Activated CD8-positive, alpha-beta memory T cell treated with anti-CD3 and anti-CD28 coated beads, Interleukin-2, amount 50 U/mL, for 24 hours (primary cell): ENCODE data around the gene HES1.
"Not testable (repeated sequence)": the region's sequence is repeated elsewhere in the genome, so short reads cannot be mapped to it uniquely, and the experiment has no call there.

Source experiments
- DNase-seq: peaks from one replicate; pipeline ENCODE4 v3.0.0-alpha.2; 2020; ENCODE audit errors: extremely low read depth

Gene HES1, protein sequence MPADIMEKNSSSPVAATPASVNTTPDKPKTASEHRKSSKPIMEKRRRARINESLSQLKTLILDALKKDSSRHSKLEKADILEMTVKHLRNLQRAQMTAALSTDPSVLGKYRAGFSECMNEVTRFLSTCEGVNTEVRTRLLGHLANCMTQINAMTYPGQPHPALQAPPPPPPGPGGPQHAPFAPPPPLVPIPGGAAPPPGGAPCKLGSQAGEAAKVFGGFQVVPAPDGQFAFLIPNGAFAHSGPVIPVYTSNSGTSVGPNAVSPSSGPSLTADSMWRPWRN

GRCh38 chr3:194135806-194136518 is at the start of gene HES1:
HES1 (plus strand) TSS chr3:194136148; CDS start chr3:194136381, 233 bp downstream.
- DNase-seq, result no peak

DNA sequence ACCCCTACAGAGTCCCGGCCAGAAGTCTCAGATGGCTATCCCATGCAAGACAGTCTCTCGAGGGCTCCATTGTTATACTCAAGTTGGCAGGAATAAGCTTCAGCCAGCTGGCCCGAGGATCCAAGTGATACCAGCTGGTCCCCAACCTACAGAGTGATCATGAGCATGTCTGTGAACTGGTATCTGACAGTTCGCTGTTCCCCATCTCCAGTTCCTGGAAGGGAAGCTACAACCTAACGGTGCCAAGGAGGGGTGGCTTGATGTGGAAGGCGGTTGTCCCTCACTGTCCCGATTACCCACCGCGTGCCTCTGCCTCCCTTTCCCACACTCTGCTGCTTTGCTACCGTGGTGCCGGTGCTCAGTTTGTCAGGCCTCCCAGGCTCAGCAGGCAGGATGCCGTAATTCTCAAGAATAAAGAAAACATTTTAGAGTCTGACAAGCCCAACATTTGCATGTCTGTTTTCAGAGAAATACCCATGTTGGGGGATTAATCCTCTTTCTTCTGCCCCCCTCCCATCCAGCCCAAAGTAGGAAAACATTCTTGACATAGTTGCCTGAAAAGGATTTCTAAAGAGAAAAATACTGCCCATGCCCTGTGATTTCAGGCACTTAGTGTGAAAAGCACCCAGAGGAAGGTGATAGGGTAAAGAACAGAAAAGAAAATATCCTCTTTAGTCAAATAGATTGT is 49.4 kb upstream of the HES1 start:
- no peak for DNase-seq

DNA sequence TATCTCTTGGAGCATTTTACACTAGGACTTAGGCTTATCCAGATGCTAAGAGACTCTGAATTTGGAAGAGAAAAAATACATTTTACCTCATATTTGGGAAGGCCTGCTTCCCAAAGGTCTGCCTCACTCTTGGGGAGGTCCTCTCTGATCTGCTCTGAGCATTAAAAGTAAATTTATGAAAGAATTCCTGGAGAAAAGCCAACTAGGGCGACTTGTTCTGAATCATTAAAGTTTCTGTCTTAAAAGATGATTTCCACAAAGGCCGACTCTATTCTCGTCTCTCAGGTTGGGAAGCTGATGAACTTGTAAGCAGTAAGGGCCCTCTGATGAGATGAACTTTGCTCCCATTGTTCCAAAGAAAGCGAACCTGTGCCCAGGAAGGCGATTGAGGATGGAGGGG is 48.7 kb upstream of the HES1 start:
- no peak for DNase-seq

DNA sequence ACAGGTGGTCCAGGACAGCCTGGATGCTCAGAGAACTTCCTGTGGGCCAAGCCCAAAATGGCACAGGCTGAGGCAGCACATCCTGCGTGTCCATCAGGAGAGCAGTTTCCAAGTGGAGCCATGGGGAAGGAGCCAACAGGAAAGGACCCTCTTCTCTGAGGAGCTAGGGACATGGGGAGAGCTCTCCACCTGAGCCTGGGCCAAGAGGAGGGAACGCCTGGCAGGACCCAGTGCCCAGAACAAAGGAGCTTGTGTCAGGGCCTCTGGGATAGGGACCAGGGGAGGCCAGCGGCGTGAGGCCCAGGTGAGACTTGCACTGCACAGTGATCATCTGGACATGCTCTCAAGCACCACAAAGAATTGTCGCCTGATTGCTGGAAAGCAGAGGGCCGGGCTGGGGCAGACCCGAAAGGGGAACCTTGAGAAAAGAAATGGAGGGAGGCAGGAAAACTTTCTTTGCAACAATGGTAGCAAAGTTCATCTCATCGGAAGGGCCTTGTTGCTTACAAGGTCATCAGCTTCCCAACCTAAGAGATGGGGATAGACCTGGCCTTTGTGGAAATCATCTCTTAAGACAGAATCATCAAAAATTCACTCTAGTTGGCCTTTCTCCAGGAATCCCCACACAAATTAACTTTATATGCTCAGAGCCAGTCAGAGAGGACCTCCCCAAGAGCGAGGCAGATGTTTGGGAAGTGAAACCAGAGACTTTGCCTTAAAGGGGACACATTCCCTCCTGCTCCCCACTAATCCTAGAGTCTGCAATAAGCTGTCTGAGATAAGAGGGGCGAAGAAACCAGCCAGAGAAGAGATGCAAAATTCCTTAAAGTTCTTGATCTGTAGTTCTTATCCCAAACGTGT is 47.7 kb upstream of the HES1 start:
- DNase-seq, result no peak

GRCh38 chr3:194089357-194090177 is 46.4 kb upstream of the HES1 start:
- no peak for DNase-seq

DNA sequence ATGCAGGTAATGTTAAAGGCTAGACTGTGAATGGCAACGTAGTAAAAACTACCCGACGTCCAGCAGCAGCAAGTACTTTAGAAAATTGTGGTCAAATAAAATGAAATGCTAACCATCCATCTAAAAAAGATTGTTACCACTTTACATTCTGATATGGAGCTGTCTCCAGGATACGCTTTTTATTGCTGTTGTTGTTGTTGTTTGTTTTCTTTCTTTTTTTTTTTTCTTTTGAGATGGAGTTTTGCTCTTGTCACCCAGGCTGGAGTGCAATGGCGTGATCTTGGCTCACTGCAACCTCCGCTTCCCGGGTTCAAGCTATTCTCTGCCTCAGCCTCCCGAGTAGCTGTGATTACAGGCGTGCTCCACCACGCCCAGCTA is 45.8 kb upstream of the HES1 start:
- not testable (repeated sequence) for DNase-seq

DNA sequence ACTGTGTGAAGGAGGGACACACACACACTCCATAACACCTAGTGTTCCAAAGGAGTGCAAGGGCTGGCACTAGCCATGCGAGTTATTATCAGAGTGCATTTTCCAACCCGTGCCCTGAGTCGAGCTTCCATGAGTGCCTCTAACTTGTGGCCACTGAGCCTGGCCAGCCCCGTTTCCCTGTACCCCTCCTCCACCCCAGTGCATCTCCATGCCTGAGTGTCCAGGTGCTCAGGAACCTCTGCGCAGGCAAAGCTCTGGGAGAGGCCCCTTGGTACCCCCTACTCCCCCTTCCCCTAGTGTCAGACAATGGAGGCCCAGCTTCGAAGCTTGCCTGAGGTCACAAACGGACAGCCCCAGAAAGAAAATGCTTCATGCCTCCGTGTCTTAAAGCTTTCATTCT is 45.2 kb upstream of the HES1 start:
- no peak for DNase-seq

GRCh38 chr3:194091141-194091540 is 44.8 kb upstream of the HES1 start:
- DNase-seq, result no peak

DNA sequence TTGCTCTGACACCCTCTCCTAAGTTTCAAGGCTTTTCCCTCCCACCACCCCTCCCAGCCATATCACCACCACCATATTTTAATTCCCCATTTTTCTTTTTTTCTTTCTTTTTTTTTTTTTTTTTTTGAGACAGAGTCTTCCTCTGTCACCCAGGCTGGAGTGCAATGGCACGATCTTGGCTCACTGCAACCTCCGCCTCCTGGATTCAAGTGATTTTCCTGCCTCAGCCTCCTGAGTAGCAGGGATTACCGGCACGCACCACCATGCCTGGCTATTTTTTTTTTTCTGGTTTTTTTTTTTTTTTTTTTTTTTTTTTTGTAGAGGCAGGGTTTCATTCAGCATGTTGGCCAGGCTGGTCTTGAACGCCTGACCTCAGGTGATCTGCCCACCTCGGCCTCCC is 44.1 kb upstream of the HES1 start:
- not testable (repeated sequence) for DNase-seq

GRCh38 chr3:194092881-194093301 is 43.1 kb upstream of the HES1 start:
- DNase-seq, result no peak

DNA sequence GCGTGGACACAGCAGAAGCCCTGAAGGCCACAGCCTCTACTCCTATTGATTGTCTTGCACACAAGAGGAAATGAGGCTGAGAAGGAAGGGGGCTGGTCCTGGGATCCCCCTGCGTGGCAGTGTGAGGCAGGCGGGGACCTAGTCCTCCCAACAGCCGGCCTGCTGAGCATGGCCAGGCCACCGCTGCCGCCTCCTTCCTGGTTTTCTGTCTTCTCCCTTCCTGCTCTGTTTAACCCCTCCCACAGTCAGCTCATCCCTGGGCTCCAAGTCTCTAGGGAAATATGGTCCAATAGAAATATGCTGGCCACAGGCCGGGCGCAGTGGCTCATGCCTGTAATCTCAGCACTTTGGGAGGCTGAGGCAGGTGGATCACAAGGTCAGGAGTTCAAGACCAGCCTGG is 42.1 kb upstream of the HES1 start:
- no peak for DNase-seq

GRCh38 chr3:194095464-194095863 is 40.5 kb upstream of the HES1 start:
- DNase-seq, result no peak

GRCh38 chr3:194095902-194096301 is 40.0 kb upstream of the HES1 start:
- DNase-seq, result no peak

DNA sequence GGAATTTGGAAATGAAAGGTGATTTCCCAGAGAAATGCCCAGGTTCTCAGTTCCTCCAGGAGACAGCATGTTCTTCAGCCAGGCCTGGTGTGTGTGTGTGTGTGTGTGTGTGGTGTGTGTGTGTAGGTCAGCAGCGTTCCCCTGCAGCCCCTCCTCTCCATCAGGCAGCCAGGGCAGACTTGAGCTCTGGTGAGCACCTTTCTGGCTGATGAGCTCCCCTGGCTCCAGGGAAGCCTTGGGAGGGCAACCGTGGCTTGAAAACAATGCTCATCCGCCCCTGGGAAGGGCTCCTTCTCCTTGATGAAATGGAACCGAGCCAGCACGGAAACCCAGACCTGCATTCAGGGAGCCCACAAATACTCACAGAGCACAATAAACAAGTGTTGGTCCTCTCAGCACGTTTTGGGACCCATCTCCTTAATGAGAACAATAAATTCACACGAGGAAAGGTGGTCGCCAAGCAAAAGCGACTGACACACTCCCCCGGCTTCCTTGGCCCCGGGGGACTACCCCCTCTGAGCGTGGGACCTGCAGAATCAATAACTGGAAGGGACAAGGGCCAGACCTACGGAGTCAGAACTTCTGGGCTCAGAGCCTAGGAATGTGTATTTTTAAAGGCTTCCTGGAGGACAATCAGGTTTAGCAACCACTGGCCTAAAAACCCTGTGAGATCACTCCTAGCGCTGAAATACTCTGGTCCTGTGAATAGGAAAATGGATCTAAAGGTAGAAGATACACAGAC is 38.6 kb upstream of the HES1 start:
- no peak for DNase-seq

GRCh38 chr3:194098081-194098842 is 37.7 kb upstream of the HES1 start:
- DNase-seq, result no peak

DNA sequence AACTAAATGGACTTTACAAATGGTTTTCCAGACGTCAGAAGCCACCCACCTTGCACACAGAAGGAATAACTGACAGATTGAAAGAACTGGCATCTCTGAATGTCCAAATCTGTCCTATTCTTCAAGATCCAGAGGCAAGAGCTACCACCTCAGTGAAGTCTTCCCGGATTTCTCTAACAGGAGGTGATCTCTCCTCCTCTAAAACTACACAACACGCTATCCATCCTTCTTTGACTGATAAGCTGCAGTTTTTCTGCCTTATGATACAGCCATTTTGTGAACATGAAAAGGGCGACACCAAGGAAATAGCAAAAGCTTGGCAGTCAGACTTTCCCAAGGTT is 37.1 kb upstream of the HES1 start:
- DNase-seq, result no peak

- no peak for DNase-seq
These were observed 36.7 kb upstream of the HES1 start for GRCh38 chr3:194099215-194099614.

- no peak for DNase-seq
These were observed 35.0 kb upstream of the HES1 start for GRCh38 chr3:194100856-194101390.
